GM19467 (cell line): ENCODE data around the gene SERPINB3.
A peak's percentile ranks its signal among the peaks of the same experiment; 100 is the strongest.
"Not testable (repeated sequence)": the region's sequence is repeated elsewhere in the genome, so short reads cannot be mapped to it uniquely, and the experiment has no call there.

Experiments used
- ATAC-seq: cut with Tn5 transposase; IDR thresholded peaks from one replicate; pipeline ENCODE4 v1.9.1; 2021; ENCODE audit warnings: mild to moderate bottlenecking, moderate library complexity; ENCODE audit not compliant: unreplicated experiment

The SERPINB3 gene

DNA sequence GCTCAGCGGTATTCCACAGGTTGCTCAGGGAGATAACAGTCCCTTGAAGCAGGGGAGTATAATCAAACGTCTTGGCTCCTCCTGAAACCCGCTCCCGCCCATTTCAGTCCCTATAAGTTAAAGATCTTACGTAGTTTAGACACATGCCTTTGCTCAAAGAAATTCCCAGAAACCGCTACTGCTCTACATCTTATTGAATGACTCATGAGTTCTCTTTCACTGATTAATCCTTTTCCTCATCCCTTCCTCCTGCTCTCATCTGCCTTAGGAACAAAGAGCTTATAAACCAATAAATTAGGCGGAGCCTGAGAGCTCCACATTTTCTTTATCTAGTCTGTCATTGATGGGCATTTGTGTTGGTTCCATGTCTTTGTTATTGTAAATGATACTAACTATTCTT, 13.5 kb downstream of the SERPINB3 start:
- no peak for ATAC-seq

DNA sequence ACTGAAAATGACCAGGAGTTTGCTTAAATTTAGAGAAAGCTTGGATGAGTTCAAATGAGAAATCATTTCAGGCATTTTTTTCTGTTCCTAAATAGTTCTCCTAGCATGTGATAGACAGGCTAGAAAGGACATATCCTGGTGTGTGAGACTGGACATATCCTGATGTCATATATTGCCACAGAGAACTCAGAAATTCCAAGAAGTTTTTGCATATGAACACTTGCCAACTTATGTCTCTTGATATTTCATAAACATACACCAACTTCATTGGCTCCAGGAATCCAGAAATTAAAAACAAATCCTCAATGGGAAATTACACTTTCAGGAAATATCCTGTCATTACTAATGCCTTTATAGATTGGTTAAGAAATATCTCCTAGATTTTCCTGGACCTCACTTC, 14.8 kb downstream of the SERPINB3 start:
- no peak for ATAC-seq

DNA sequence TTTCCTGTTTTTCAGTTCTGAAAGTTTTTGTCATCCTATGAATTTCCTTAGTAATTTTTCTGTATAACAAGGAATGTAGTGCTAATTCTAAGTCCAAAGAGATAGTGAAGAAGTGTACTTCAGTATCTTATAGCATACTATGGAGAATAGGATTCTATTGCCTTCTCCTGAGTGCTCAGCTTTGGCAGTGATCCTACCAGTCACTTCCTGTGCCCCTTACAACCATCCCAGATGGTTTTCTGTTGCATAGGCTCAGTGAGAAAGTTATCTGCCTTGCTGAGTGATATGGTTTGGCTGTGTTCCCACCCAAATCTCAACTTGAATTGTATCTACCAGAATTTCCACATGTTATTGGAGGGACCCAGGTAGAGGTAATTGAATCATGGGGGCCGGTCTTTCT, 17.0 kb downstream of the SERPINB3 start:
- not testable (repeated sequence) for ATAC-seq

DNA sequence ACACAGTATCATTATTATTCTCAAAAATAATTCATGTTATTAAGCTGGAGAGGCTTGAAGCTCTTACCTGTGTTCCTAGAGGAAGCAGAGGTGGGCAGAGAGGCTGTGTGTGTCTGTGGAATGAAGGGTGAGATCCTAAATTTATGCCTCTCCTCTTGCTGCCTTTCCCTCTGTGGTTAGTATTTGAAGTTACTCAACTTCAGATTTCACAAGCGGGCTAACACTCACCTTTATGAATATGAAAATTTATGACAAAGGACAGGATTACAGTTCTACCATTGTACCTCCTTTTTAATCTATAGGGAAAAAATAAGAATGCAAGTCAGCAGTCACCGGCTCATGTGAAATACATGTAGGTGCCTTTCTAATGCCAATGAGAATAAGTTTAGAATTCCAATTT, 17.6 kb downstream of the SERPINB3 start, which contains the start of gene SERPINB4:
TSS of gene SERPINB4 (minus strand) at position 115 of the 400 bp plus-strand sequence. CDS start 679 bp downstream, outside the sequence.
- not testable (repeated sequence) for ATAC-seq

DNA sequence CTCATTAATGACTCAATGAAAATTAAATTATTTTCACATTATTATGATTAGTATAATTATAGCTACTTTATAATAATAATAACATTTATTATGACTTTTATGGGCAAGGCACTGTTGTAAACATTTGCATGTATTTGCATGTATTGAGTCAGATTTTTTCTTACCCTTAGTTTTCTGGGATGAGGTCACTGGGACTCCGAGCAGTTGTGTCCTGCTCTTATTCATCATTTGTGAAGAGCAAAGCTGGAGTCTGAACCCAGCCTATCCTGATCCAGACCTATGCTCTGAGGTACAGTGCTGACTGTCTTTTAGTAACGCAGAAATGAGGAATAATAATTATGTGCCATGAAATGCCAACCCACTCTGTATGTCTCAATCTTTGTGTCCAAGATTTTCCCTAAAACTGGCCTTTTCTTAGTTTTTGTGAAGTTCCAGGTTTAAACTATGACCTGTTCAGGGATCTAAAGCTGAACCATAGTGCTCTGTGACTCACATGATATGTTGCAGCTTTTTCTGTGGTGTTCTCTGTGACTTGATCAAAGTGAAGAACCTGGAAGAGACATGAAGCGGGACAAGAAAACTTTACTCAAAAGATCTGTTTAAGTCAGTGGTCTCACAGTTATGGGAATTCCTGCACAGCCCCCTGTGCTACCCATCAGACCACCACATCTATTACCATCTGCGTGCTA, 18.9 kb downstream of the SERPINB3 start:
- not testable (repeated sequence) for ATAC-seq

DNA sequence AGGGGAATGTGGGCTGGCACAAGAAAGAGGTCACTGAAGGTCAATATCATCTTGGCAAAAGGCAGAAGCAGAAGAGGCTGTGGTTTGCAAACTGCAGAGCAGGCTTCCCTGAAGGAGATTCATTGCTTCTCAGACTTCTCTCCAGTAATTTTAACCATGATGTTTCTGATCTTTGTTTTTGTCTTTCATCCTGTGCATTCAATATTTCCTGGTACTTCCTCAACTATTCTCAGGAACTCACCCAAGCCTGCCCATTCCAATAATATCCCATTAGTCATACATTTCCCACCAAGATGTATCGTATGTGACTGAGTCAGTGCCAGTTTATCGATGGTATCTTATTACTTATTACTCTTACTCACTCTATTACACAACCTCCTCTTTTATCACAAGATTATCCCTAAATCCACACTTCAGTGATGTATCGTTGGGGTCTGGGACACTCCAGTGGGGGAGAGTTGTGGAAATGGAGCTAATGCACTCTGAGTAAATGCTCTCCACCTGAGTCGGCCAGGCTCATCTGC, 20.5 kb downstream of the SERPINB3 start:
- not testable (repeated sequence) for ATAC-seq

DNA sequence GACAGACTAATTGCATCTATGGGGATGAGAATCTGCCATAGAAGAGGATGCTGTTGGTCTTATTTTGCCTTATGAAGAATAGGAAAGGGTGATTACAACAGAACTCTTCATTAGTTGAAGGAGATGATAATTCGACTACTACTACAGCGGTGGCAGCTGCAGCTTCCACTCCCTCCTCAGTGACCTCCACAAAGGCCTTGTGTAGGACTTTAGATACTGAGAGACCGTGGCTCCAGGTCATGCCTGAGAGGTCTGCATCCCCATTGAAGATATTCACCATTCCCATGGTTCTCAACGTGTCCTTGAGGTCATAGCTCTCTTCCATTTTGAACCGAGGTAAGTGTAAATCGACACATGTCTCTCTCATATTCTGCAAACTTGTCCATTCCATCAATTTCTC, 24.0 kb downstream of the SERPINB3 start:
- ATAC-seq, result no peak

DNA sequence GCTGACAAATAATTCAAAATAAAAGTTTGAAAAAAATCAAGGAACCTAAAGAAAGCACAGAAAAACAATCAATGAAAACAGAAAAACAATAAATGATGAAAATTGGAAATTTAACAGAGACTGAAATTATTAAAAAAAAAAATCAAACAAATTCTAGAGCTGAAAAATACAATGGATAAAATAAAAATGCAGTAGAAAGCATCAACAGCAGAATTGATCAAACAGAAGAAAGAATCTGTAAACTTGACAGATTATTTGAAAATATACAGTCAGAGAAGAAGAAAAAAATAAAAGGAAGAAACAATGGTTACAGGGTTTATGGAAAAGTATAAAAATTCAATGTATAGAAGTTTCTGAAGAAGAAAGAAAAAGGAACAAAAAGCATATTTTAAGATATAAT, 33.9 kb downstream of the SERPINB3 start:
- no peak for ATAC-seq

DNA sequence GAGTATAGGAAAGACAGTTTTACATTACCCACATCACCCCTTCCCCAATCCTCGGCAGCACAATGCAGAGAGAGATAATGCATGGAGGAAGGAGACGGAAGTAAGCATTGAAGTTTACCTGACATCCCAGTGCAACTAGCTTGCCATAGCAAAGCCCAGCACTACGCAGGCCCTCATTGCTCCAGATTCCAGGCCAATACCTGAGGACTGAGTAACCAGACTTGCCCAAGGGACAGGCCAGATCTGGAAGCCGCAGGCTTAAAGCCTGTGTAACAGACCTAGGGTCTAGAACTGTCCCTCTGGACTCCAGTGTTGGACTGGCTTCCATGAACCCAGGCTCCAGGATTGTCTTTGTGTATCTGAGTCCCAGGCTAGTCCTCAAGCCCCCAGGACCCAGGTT, 35.3 kb downstream of the SERPINB3 start:
- ATAC-seq, result no peak

DNA sequence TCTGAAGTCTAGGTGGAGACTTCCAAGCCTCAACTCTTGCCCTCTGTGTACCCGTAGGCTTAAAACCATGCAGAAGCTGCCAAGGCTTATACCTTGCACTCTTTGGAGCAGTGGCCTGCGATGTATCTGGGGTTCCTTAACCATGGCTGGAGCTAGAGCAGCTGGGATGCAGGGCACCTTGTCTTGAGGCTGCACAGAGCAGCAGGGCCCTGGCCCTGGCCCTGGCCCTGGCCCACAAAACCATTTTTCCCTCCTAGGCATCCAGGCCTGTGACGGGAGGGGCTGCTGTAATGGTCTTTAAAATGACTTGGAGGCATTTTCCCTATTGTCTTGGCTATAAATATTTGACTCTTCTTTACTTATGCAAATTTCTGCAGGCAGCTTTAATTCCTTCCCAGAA, 36.8 kb downstream of the SERPINB3 start:
- ATAC-seq, result no peak

DNA sequence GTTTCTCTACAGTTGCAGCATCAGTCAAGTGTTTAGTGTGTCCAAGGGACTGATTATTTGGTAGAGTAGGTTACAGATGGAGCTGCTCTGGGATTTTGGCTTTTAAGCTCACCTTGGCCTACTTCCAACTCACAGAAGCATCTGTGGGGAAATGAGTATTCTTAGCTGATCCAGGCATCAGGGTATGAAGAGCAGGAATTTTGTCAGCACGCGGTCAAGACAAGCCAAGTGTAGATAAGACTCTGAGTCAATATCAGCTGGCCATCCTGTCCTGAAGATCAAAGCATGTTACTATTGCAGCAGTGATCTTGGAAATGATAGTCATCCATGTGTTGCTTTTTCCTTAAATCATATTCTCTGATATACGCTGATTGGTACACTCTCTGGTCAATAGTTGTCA, 42.0 kb downstream of the SERPINB3 start:
- ATAC-seq, result no peak

DNA sequence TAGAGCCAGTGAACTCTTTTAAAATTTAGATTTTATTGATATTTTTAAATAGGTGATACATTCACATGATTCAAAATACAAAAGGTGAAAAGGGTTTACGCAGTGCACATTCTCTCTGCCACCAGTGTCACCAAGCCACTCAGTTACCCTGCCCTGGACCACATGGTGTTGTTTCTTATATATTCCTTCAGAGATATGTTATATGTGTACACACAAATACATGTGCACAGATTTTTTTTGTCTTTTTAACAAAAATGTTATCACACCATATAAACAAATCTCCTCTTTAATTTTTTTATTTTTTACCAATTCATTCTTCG, 43.8 kb downstream of the SERPINB3 start:
- ATAC-seq, result no peak

DNA sequence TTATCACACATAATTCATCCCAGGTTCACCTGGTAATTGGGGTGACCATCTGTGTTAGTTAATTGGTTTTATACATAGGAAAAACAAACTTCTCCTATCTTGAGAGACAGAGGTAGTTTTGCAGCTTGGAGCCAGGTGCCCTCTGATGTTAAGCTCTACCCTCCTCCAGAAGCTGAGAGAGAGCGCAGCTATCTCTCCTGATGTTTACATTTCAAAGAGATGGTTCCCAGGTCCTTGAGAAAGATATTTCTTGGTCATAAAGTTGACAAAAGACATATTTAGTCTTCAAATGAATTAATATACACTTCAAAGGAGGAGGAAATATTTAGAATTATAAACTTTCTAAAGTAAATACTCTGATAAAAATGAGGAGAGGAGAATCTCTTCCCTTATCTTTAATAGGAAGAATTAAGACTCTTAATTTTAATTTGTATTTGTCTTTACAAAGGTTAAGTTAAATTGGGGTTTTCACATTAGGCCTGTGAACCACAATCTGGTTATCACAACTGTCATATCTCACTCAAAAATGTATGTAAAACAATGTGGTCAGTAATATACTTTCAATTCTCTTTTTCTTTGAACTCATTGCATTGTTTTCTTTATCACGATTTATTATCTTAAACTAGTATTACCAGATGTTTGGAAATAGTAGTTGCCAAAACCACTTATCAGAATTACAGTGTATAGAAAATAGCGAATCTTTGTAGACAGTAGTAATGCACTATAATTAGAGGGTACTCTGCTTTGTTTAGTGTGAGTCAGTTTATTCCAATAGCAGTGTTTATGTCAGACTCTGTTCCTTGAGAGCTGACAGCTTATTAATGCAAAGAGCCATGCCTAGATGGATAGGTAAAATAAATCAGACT, 44.4 kb downstream of the SERPINB3 start:
- ATAC-seq, result peak; percentile 66

DNA sequence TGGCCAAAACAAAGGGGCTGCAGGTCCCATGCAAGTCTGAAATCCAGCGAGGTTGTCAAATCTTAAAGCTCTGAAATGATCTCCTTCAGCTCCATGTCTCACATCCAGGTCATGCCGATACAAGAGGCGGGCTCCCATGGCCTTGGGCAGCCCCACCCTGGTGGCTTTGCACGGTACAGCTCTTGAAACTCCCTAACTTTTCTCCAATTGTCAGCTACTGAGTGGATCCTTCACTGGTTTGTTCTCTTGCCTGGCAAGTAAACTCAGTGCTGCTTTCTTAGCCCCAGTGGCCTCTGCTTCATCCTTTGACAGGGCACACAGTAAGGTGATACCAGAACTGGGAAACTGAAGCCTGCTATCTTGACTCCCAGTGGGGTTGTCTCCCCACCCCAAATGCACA, 48.3 kb downstream of the SERPINB3 start:
- ATAC-seq, result no peak

DNA sequence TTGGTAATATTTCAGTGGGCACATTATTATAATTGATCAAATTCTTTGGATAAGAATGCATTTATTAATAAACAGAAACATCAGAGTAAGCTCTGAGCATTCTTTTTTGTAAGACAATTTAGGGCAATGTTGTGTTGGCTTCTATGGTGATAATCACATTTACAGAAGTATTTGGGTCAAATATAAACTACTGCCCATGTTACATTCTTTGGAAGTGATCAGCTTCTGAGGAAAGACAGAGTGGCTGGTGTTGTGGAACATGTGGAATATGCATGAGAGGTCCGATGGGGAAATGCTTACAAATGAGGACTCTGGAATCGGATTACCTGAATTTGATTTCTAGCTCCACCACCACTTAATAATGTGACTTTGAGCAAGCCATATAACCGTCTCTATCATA, 55.2 kb downstream of the SERPINB3 start:
- ATAC-seq, result no peak
